GM12864 (cell line): ENCODE data around the gene RTTN.

Experiments used
- DNase-seq: peaks from one replicate; pipeline ENCODE4 v3.0.0-alpha.2; 2011; ENCODE audit warnings: low read depth
- H3K4me3 ChIP-seq: 2 replicates; pipeline ENCODE4 v1.5.1; 2011; ENCODE audit warnings: mild to moderate bottlenecking, low read depth, low read length, control low read depth
- CTCF ChIP-seq: IDR thresholded peaks from 2 replicates; pipeline ENCODE4 v1.5.1; 2011; ENCODE audit warnings: low read depth, mild to moderate bottlenecking, moderate library complexity, low read length, control low read depth, inconsistent platforms; ENCODE audit errors: missing control alignments

Gene RTTN

GRCh38 chr18:70069965-70070364 is 135.5 kb downstream of the RTTN start:
- TF ChIP-seq CTCF, result no peak
- no peak for DNase-seq
- H3K4me3 ChIP-seq, result no peak overlapping the region

DNA sequence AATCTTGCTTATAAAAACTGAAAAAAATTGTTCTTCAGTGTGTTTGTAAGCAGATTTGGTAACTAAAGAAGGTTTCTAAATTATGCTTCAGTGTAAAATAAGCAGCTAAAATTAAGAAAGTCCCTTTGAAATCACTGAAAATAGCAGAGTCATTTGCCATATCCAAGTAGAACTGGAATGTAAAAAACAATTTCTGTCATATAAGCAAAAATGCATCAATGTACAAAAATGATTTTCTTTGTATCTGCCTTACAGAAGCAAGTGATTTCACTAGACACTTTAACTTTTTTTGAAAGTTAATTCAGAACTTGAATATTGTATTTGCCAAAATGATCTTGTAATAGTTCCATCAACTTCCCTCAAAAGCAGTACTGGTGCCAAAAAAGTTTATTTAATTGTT is 136.1 kb downstream of the RTTN start:
- no peak overlapping the region for H3K4me3 ChIP-seq
- no peak for TF ChIP-seq CTCF
- no peak for DNase-seq

- H3K4me3 ChIP-seq, result no peak overlapping the region
- no peak for DNase-seq
- no peak for TF ChIP-seq CTCF
Observed at GRCh38 chr18:70068981-70069380, 136.5 kb downstream of the RTTN start.

DNA sequence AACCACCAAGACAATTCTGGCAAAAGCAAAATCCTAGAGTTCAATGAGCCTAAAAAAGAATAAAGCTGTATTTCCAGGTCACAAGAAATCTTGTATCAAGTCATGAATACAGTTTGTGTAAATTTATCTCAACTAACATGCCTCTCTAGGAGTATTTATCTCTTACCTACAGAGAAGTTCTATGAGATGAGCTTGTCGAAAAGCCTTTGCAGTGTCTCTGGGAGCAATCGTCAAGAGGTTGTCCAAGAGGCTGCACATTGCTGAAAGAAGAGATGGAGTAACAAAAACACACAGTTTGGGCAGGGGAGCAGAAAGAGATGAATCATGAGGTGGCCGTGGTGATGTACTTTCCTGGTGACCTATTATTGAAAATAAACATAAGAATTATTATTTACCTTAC is 145.8 kb downstream of the RTTN start:
- DNase-seq, result no peak
- no peak overlapping the region for H3K4me3 ChIP-seq
- TF ChIP-seq CTCF, result no peak

GRCh38 chr18:70058916-70059315 is 146.6 kb downstream of the RTTN start:
- DNase-seq, result peak; percentile 18
- no peak for TF ChIP-seq CTCF
- H3K4me3 ChIP-seq, result no peak overlapping the region

DNA sequence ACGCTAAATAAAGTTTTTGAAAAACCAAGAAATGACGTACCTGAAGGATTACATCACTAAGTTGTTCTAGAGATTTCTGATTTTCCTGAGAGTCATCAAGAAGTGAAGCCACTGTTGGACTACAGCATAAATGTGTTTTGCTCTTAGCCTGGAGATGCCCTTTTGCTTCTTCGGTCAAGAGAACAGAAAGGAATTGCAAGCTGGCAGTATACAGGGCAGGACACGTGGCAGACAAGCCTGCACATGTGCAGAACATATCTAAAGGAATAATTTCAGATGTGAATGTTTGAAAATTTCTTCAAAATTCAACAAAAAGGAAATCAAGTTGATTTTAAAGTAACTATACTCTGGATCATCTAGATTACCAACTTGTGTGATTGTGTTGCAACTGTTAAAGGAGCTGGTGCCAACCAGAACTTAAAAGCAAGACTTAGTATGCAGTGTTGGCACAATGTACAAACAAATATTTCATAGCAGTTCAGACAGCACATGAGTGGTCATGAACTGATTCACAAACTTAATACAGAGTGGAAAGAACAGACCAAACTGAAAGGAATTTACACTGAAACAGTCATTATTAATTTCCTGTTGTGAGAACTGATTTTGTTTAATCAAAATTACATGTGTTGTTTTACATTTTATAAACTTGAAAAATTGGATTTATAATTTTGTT is 157.4 kb downstream of the RTTN start:
- DNase-seq, result no peak
- H3K4me3 ChIP-seq, result no peak overlapping the region
- no peak for TF ChIP-seq CTCF

DNA sequence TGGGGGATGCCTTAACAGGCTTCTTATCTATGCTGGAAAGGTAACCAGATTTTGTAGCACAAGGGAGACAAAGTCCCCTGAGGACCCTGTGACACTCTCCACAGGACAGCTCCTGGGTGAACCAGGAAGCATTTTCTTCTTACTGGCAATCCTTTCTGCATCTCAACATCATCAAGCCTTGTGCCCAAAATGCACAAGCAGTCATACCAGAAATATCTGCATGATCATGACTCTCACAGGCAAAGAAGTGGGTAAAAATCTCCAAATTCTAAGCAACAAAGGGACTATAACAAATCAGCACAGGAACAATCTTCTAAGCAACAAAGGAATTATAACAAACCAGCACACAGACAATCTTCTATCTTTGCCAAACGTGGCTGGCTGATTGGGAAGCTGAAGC is 158.7 kb downstream of the RTTN start:
- TF ChIP-seq CTCF, result no peak
- no peak for DNase-seq
- no peak overlapping the region for H3K4me3 ChIP-seq
